Mesothelial cell of epicardium (in vitro differentiated cells): ENCODE data around the gene MYL11. TPM values are rescaled to one million over a fixed set of nuclear protein-coding genes. Genes with fewer than 3 reads are reported as not detected.
A peak's percentile ranks its signal among the peaks of the same experiment; 100 is the strongest.

Source experiments
- DNase-seq, 2 experiments: peaks; one replicate each; pipeline ENCODE4 v3.0.0; 2021; ENCODE audit warnings: low spot score in 2 of 2; ENCODE audit not compliant: unreplicated experiment in 2 of 2
- H3K27ac Mint-ChIP-seq: 2 replicates; pipeline ENCODE4 v1.8.0; 2021; ENCODE audit warnings: mixed read lengths
- H3K27me3 Mint-ChIP-seq: 2 replicates; pipeline ENCODE4 v1.8.0; 2021; ENCODE audit warnings: low read depth, mixed read lengths
- H3K36me3 Mint-ChIP-seq: 2 replicates; pipeline ENCODE4 v1.8.0; 2021; ENCODE audit warnings: mixed read lengths
- H3K4me1 Mint-ChIP-seq: 2 replicates; pipeline ENCODE4 v1.8.0; 2021; ENCODE audit warnings: mixed read lengths
- H3K4me3 Mint-ChIP-seq: 2 replicates; pipeline ENCODE4 v1.8.0; 2021; ENCODE audit warnings: mild to moderate bottlenecking, moderate library complexity, mixed read lengths
- H3K9me3 Mint-ChIP-seq: 2 replicates; pipeline ENCODE4 v1.8.0; 2021; ENCODE audit warnings: mixed read lengths
- total RNA-seq: library from RNA; stranded (reverse); gene quantifications from 3 replicates; pipeline ENCODE4 v1.2.1, GENCODE V29; 2021
- TF ChIP-seq, protein P1 (sequence below): fragments of 200-600 bp; sonication (generic); IDR thresholded peaks from one replicate; pipeline ENCODE4 v1.5.0; 2021; ENCODE audit warnings: antibody characterized with exemption; ENCODE audit not compliant: unreplicated experiment

Gene MYL11
- total RNA-seq, 1 donor from 2014 or later: 4.4 TPM

DNA sequence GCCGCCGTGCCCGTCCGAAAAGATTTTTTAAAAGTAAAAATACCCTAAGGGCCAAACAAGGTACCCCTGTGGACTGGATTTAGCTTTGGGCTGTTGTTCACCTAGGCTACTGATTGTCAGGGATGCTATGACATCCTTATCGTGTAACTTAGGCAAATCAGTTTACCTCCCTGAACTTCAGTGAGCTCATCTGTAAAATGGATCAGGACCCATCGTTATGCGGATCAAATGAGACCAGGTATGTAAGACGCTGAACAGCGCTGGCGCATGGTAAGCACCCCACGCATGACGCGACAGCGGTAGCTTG is 32.1 kb downstream of the MYL11 start:
- H3K27me3 Mint-ChIP-seq: no peaks in the 10 kb centered on the region
- TF ChIP-seq, protein P1, sequence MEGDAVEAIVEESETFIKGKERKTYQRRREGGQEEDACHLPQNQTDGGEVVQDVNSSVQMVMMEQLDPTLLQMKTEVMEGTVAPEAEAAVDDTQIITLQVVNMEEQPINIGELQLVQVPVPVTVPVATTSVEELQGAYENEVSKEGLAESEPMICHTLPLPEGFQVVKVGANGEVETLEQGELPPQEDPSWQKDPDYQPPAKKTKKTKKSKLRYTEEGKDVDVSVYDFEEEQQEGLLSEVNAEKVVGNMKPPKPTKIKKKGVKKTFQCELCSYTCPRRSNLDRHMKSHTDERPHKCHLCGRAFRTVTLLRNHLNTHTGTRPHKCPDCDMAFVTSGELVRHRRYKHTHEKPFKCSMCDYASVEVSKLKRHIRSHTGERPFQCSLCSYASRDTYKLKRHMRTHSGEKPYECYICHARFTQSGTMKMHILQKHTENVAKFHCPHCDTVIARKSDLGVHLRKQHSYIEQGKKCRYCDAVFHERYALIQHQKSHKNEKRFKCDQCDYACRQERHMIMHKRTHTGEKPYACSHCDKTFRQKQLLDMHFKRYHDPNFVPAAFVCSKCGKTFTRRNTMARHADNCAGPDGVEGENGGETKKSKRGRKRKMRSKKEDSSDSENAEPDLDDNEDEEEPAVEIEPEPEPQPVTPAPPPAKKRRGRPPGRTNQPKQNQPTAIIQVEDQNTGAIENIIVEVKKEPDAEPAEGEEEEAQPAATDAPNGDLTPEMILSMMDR: no peak
- H3K4me1 Mint-ChIP-seq: peaks cover 10% of the 10 kb centered on the region
- H3K4me3 Mint-ChIP-seq: peak overlapping the region; percentile 83
- H3K27ac Mint-ChIP-seq: peak overlapping the region; percentile 88
- no peak for DNase-seq
- H3K36me3 Mint-ChIP-seq: peaks cover 2% of the 10 kb centered on the region
- H3K9me3 Mint-ChIP-seq: no peaks in the 10 kb centered on the region

DNA sequence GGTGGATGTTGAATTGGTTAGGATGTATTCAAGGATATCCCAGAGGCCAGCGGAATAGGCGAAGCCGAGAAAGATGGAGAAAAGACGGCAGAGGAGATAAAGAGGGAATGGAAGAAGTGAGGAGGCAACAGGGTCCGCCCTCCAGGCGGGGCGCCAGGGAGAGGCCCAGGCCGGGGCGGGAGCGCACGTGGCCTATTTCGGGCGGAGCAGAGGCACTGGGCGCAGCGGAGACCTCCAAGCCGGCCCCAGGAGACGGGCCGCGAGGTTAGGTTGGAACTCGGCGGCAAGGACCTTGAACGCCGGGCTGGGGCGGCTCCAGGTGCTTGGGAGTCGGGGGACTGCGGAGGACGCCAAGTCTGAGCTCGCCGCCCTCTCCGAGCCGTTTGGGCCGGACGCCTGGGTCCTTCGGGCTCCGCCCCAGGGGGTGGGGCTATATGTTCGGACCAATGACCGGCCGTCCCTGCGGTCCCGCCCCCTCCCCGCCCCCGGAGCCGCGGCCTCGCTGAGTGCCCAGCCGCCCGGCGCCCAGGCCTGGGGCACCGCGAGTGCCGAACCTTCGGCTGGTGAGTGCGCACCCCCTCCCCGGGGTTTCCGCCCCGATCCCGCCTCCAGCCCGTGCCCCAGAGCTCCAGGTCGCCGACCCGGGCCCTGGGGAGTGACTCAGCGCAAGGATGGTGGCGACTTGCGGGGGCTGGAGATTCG is 32.7 kb downstream of the MYL11 start, which contains the start of gene ZNF771:
TSS of gene ZNF771 (plus strand) at position 505 of the 702 bp plus-strand sequence. CDS start 448 bp downstream, outside the sequence.
- no peaks in the 10 kb centered on the region for H3K9me3 Mint-ChIP-seq
- peak; percentile 80 to 88 for DNase-seq
- H3K4me1 Mint-ChIP-seq: peaks cover 10% of the 10 kb centered on the region
- no peaks in the 10 kb centered on the region for H3K27me3 Mint-ChIP-seq
- peak within 1 kb of the TSS; percentile 83 for H3K4me3 Mint-ChIP-seq
- peaks cover 6% of the 10 kb centered on the region for H3K36me3 Mint-ChIP-seq
- TF ChIP-seq, protein P1: no peak
- H3K27ac Mint-ChIP-seq: peak within 1 kb of the TSS; percentile 88

DNA sequence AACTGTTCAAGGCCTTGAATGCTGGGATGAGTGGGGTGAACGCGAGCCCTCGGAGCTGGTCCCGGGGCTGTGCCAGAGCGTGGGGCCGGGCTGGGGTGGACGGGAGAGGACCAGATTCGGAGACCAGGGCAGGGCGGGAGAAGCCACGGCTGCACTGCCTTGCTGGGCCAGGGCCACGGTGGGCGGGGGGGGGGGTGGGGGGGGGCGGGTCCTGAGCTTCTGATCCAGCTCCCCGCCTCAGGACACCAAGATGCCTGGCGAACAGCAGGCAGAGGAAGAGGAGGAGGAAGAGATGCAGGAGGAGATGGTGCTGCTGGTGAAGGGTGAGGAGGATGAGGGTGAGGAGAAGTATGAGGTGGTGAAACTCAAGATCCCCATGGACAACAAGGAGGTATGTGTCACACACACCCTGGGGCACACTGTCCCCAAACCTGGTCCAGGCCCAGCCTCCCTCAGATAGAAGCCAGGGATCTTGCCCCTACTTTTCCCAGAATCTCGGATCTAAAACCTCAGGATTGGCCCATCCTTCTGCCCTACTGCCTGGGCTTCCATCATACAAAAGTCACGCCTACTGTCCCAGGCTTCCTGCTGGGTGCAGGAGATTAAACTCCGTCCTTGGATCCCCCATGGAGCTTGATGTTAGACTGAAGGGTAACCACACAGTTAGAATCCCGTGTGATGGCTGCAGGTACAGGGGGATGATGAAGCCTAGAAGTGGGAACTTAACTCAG is 33.4 kb downstream of the MYL11 start:
- peak overlapping the region; percentile 25 for H3K27ac Mint-ChIP-seq
- no peak for DNase-seq
- H3K4me3 Mint-ChIP-seq: peak overlapping the region; percentile 74
- H3K4me1 Mint-ChIP-seq: peaks cover 10% of the 10 kb centered on the region
- H3K9me3 Mint-ChIP-seq: no peaks in the 10 kb centered on the region
- TF ChIP-seq, protein P1: no peak
- no peaks in the 10 kb centered on the region for H3K27me3 Mint-ChIP-seq
- peaks cover 6% of the 10 kb centered on the region for H3K36me3 Mint-ChIP-seq

DNA sequence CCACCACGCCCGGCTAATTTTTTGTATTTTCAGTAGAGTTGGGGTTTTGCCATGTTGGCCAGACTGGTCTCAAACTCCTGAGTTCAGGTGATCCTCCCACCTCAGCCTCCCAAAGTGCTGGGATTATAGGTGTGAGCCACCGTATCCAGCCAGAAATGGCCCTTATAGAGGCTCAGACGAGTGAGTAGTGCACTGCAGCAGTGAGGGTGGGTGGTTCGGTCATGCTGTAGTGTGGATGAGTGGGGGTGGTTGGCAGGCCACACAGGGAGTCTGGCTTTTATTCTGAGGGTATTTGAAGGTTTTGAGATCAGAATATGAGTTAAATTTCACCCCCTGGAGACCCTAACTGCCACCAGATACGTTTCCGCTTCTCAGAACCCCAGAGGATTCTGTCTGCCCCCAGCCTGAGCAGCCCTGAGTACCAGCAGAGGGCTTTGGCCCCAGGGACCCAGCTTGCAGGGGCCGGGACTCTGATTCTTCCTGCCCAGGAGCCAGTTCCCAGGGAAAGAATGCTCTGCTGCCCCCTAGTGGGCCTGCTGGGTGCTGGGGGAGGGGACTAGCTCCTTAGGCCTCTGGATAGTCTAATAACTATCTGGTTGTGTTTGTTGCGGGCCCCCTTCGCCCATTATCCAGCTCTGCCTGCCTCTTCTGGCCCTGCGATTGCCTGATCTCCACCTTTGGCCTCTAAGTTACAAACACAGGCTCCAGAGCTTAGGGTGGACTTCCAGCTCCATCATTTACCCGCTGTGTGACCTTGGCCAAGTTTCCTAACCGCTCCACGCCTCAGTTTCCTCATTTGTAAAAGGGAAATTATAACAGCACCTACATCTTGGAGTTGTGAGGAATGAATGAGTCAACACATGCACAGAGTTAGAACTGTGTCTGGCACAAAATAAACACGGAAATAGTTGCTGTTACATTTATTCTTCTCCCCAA is 34.8 kb downstream of the MYL11 start:
- H3K36me3 Mint-ChIP-seq: peaks cover 6% of the 10 kb centered on the region
- H3K27ac Mint-ChIP-seq: peak overlapping the region; percentile 67
- peaks cover 10% of the 10 kb centered on the region for H3K4me1 Mint-ChIP-seq
- peak; percentile 78 to 97 for DNase-seq
- H3K4me3 Mint-ChIP-seq: peak overlapping the region; percentile 74
- H3K27me3 Mint-ChIP-seq: no peaks in the 10 kb centered on the region
- H3K9me3 Mint-ChIP-seq: no peaks in the 10 kb centered on the region
- TF ChIP-seq, protein P1: peak; percentile 87

DNA sequence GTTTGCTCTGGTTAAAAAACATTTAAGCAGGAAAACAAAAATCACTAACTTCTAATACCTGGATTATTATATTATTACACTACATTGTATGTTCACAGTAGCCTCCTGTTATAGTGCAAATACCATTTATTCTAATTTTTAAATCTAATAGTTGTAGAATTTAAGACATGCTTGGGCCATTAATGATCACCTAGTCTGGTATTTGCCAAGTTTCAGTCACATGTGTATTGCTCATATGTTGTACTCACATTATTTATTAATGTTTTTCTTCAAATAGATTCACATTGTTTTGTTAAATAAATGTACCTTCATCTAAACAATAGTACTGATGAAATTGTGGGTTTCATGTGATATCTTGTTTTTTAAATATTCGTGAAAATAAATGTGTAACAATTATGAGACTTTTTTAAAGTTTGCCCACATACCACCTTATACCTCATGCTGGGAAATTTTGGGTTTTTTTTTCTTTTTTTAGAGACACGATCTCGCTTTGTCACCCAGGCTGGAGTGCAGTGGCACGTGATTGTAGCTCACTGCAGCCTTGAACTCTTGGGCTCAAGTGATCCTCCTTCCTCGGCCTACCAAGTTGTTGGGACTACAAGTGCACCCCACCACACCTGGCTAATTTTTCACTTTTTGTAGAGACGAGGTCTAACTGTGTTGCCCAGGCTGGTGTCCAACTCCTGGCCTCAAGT is 38.7 kb downstream of the MYL11 start:
- Mint-ChIP-seq H3K9me3 (no peaks in the 10 kb centered on the region), H3K4me3 (no peak overlapping the region), H3K4me1 (peaks cover 19% of the 10 kb centered on the region), H3K27me3 (no peaks in the 10 kb centered on the region), H3K27ac (no peak overlapping the region), H3K36me3 (peaks cover 6% of the 10 kb centered on the region)
- TF ChIP-seq, protein P1: no peak
- no peak for DNase-seq
